Peyer's patch (tissue), 4 donors: ENCODE measurements around the gene IL17C.

Source experiments
- POLR2A ChIP-seq, 2 donors: fragments of 450-650 bp; IDR thresholded peaks; one replicate each; pipeline ENCODE4 v1.5.1; 2017; ENCODE audit warnings: antibody characterized with exemption in 2 of 2, mild to moderate bottlenecking in 2 of 2, moderate library complexity in 2 of 2
- TF ChIP-seq, protein P1 (sequence below), 6 experiments: fragments of 450-650 bp in 4 of 6; fragments of 200-600 bp in 2 of 6; sonication (generic) in 1 of 6; IDR thresholded peaks; one replicate each; pipeline ENCODE4 v1.5.1; 2017 to 2019; ENCODE audit warnings: antibody characterized with exemption in 6 of 6, mild to moderate bottlenecking in 3 of 6, moderate library complexity in 1 of 6

GRCh38 chr16:88657371-88657770 is 19.0 kb downstream of the IL17C start:
- TF ChIP-seq, protein P1, sequence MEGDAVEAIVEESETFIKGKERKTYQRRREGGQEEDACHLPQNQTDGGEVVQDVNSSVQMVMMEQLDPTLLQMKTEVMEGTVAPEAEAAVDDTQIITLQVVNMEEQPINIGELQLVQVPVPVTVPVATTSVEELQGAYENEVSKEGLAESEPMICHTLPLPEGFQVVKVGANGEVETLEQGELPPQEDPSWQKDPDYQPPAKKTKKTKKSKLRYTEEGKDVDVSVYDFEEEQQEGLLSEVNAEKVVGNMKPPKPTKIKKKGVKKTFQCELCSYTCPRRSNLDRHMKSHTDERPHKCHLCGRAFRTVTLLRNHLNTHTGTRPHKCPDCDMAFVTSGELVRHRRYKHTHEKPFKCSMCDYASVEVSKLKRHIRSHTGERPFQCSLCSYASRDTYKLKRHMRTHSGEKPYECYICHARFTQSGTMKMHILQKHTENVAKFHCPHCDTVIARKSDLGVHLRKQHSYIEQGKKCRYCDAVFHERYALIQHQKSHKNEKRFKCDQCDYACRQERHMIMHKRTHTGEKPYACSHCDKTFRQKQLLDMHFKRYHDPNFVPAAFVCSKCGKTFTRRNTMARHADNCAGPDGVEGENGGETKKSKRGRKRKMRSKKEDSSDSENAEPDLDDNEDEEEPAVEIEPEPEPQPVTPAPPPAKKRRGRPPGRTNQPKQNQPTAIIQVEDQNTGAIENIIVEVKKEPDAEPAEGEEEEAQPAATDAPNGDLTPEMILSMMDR (IDR thresholded peaks at IDR 0.05) = no peak
- no peak for TF ChIP-seq POLR2A (IDR thresholded peaks at IDR 0.05)
